NCI-H128 (cell line): ENCODE measurements around the gene TMEM132C.

Experiments
- DNase-seq: peaks from one replicate; lab custom pipeline; 2025; ENCODE audit not compliant: unreplicated experiment; lab: John Stamatoyannopoulos, UW

Gene TMEM132C

GRCh38 chr12:128288357-128288756 lies 21.4 kb downstream of the TMEM132C start:
- DNase-seq: no peak

- no peak for DNase-seq
Observed at GRCh38 chr12:128288896-128289295, 21.9 kb downstream of the TMEM132C start.

- DNase-seq: no peak
Observed at GRCh38 chr12:128290938-128291337, 24.0 kb downstream of the TMEM132C start.

- no peak for DNase-seq
Observed at GRCh38 chr12:128298091-128298748, 31.2 kb downstream of the TMEM132C start.

- DNase-seq: no peak
Observed at GRCh38 chr12:128305336-128305892, 38.4 kb downstream of the TMEM132C start.

- DNase-seq: no peak
Observed at GRCh38 chr12:128307791-128308190, 40.8 kb downstream of the TMEM132C start.

- DNase-seq: no peak
Observed at GRCh38 chr12:128312661-128313060, 45.7 kb downstream of the TMEM132C start.

GRCh38 chr12:128313931-128314330 lies 47.0 kb downstream of the TMEM132C start:
- no peak for DNase-seq

GRCh38 chr12:128314611-128315010 lies 47.6 kb downstream of the TMEM132C start:
- DNase-seq: no peak

GRCh38 chr12:128316078-128316477 lies 49.1 kb downstream of the TMEM132C start:
- no peak for DNase-seq

- no peak for DNase-seq
Observed at GRCh38 chr12:128316973-128317526, 50.1 kb downstream of the TMEM132C start.

GRCh38 chr12:128318341-128318740 lies 51.4 kb downstream of the TMEM132C start:
- DNase-seq: peak; percentile 29

GRCh38 chr12:128318946-128319345 lies 52.0 kb downstream of the TMEM132C start:
- DNase-seq: no peak

GRCh38 chr12:128322341-128322740 lies 55.4 kb downstream of the TMEM132C start:
- DNase-seq: no peak

- no peak for DNase-seq
Observed at GRCh38 chr12:128323145-128323920, 56.4 kb downstream of the TMEM132C start.

- DNase-seq: no peak
Observed at GRCh38 chr12:128325646-128326045, 58.7 kb downstream of the TMEM132C start.

GRCh38 chr12:128326406-128326805 lies 59.4 kb downstream of the TMEM132C start:
- no peak for DNase-seq

GRCh38 chr12:128328961-128329360 lies 62.0 kb downstream of the TMEM132C start:
- DNase-seq: no peak

- DNase-seq: no peak
Observed at GRCh38 chr12:128336204-128337070, 69.5 kb downstream of the TMEM132C start.

- DNase-seq: no peak
Observed at GRCh38 chr12:128337071-128337345, 70.0 kb downstream of the TMEM132C start.
